ENCODE measurements around the gene CCDC149. TPM values are rescaled to one million over a fixed set of nuclear protein-coding genes. Genes with fewer than 3 reads are reported as not detected.

CCDC149 gene
- total and polyA plus RNA-seq, 9 of the 15 experiments (the other 6 are each of a cell fraction or from before 2014, with no cell fraction given) = 0.04 to 0.18 TPM; not detected in 7

- CTCF ChIA-PET (ENCODE audit: low intra/inter-chr PET ratio) = no interaction called here
- FAIRE-seq = no peak
- Histone ChIP-seq H2AFZ (ENCODE audit: low read depth, low read length) (no peak overlapping the region), H3K9me3 (replicated peaks; ENCODE audit: control insufficient read depth, insufficient read depth, low read depth, low read length) (no peaks in the 10 kb centered on the region), H3K36me3 (ENCODE audit: control insufficient read depth, insufficient read depth, low read length) (no peaks in the 10 kb centered on the region), H3K27ac (ENCODE audit: extremely low read depth, low read depth, low read length) (no peak overlapping the region), H3K27me3 (ENCODE audit: control insufficient read depth in 2 of 2, insufficient read depth in 2 of 2, low read length in 2 of 2) (peaks cover 4 to 13% of the 10 kb centered on the region in 2 experiments; a peak in 3 of 5 replicates), H4K20me1 (replicated peaks; ENCODE audit: control insufficient read depth, insufficient read depth, low read length) (no peaks in the 10 kb centered on the region), H3K4me2 (ENCODE audit: insufficient read depth, low read length) (no peak overlapping the region), H3K9ac (ENCODE audit: insufficient read depth in 1 of 2, low read depth in 2 of 2, low read length in 2 of 2) (no peak overlapping the region), H3K9me1 (ENCODE audit: control insufficient read depth, insufficient read depth, low read length) (no peaks in the 10 kb centered on the region), H3K4me1 (replicated peaks in 1 of 2; ENCODE audit: control insufficient read depth in 2 of 2, insufficient read depth in 2 of 2, low read length in 2 of 2) (no peaks in the 10 kb centered on the region), H3K79me2 (ENCODE audit: control insufficient read depth, insufficient read depth, low read length) (no peaks in the 10 kb centered on the region), H3K4me3 (no peak overlapping the region)
- TF ChIP-seq NFE2L1 (tag; IDR thresholded peaks at IDR 0.05; ENCODE audit: borderline replicate concordance, low read depth) (no peak), THAP7 (CRISPR knock-in tag; IDR thresholded peaks at IDR 0.05) (no peak), TOE1 (IDR thresholded peaks at IDR 0.05; ENCODE audit: borderline replicate concordance) (no peak), TOE1 (CRISPR knock-in tag; IDR thresholded peaks at IDR 0.05; ENCODE audit: borderline replicate concordance, low read depth) (no peak), POLR2A (conservative IDR thresholded peaks at IDR 0.05) (no peak), SNRNP70 (optimal IDR thresholded peaks at IDR 0.05; ENCODE audit: low read depth, low read length) (no peak), IRF9 (tag; IDR thresholded peaks at IDR 0.05) (no peak), CREB3L1 (IDR thresholded peaks at IDR 0.05; ENCODE audit: borderline replicate concordance, low read depth) (no peak), LEF1 (IDR thresholded peaks at IDR 0.05) (no peak), KHSRP (IDR thresholded peaks at IDR 0.05) (no peak), RFX1 (IDR thresholded peaks at IDR 0.05) (no peak), PBX2 (CRISPR knock-in tag; IDR thresholded peaks at IDR 0.05; ENCODE audit: low read depth) (no peak), PBX2 (tag; conservative IDR thresholded peaks at IDR 0.05; ENCODE audit: low read depth) (no peak), TCF15 (CRISPR knock-in tag; IDR thresholded peaks at IDR 0.05) (no peak), L3MBTL2 (IDR thresholded peaks at IDR 0.05) (no peak)
- POLR2A ChIA-PET = interaction anchor here (0.6 to 1.0 kb wide), 2 partner anchors 10 to 395 kb away, joined by 3 to 4 read pairs; no protein-coding TSS in a partner anchor
- no TSS peak for BruUV-seq (replicated peaks)
- in situ Hi-C loops (cut with MboI) = no loop called here
- no peak for DNase-seq (ENCODE audit: extremely low read depth in 1 of 4, low spot score in 3 of 4)
- 2% methylated on average over 8 of the region's 8 CpGs for WGBS (ENCODE audit: insufficient coverage, low coverage, missing lambda C conversion rate)
- intact Hi-C loops (cut with micrococcal nuclease) = no loop called here
- ATAC-seq = no peak
Observed at GRCh38 chr4:24878636-24879016, 34.2 kb downstream of the CCDC149 start.
